Measurements from ENCODE around the gene TSPAN5.

DNA sequence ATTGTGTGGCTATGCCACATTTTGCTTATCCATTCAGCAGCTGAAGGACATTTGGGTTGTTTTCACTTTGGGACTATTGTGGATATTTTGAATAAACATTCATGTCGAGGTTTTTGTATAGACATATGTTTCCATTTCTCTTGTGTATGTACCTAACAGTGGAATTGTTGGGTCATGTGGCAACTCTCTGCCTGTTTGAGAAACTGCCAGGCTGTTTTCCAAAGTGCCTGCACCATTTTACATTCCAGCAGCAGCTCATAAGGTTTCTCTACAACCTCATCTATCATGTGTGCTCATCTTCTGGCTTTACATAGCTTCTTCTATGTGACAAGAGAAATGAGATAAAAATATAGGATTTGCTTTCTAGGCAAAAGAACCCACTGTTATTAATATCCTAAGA is 29.5 kb upstream of the TSPAN5 start:
- TF ChIP-seq POLR2A (IDR thresholded peaks at IDR 0.05) = no peak
- TF ChIP-seq CTCF (IDR thresholded peaks at IDR 0.05) = no peak
- no peak for TF ChIP-seq POLR2AphosphoS5 (IDR thresholded peaks at IDR 0.05)

All from breast epithelium (tissue), 3 donors.